Measurements from ENCODE around the gene STK16. TPM values are rescaled to one million over a fixed set of nuclear protein-coding genes. Genes with fewer than 3 reads are reported as not detected.
A peak's percentile ranks its signal among the peaks of the same experiment; 100 is the strongest.
"Not testable (repeated sequence)": the region's sequence is repeated elsewhere in the genome, so short reads cannot be mapped to it uniquely, and the experiment has no call there.

Gene STK16, protein sequence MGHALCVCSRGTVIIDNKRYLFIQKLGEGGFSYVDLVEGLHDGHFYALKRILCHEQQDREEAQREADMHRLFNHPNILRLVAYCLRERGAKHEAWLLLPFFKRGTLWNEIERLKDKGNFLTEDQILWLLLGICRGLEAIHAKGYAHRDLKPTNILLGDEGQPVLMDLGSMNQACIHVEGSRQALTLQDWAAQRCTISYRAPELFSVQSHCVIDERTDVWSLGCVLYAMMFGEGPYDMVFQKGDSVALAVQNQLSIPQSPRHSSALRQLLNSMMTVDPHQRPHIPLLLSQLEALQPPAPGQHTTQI
- 10 to 100 TPM; 16.4 to 25.0 TPM for total RNA-seq
- 10 to 100 TPM; 36.3 to 38.7 TPM for polyA plus RNA-seq (ENCODE audit: insufficient read length in 2 of 2)
- long read RNA-seq, donor 1, transcript STK16-204 (8 exons, 2,868 nt) = major isoform, 6 of 23 reads
- long read RNA-seq, donor 1, partial matches to known transcripts = 15 of 23 reads
- long read RNA-seq, donor 1, other reads (novel, unspliced or antisense) = 0 of 23 reads
- long read RNA-seq, donor 2, partial matches to known transcripts = 0 of 3 reads
- long read RNA-seq, donor 2, other reads (novel, unspliced or antisense) = 0 of 3 reads
- long read RNA-seq, donor 3, partial matches to known transcripts = 0 of 4 reads
- long read RNA-seq, donor 3, other reads (novel, unspliced or antisense) = 0 of 4 reads
- long read RNA-seq, donor 4, transcript STK16-204 (8 exons, 2,868 nt) = major isoform, 6 of 27 reads
- long read RNA-seq, donor 4, partial matches to known transcripts = 19 of 27 reads
- long read RNA-seq, donor 4, other reads (novel, unspliced or antisense) = 0 of 27 reads

DNA sequence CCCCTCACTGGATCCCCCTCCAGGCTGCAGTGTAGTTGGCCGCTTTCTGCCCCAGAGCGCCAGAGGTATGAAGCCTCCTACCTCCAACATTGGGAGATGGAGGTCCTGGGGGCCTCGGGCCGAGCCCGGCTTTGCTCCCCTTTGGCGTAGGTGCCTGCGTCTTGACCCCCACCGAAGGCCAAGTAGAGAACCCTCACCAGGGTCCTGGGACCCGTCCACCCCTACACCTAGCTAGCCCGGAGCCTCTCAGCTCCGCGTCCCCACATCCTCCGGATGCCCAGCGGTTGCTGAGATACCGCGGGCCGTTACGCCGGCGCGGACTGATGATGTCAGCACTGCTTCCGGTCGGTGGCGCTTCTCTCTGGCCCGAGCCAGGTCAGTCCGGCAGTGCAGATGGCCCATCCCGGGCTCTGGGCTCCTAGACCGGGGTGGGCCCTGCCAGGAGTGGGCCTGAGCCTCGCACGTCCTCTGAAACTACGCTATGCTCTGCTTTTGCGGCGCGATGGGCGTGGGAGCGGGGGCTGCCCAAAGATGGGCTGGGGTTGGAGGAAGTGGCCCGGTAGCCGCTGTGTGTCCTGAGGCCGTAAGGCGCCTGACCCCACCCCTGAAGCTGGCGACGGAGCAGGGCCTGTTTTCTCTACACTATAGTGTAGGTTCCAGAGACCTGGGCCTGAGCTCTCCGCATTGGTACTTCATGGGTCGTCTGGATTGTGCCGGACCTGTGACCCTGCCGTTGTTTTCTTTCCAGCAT is at the start of gene STK16, which contains the start of gene GLB1L:
TSS of gene STK16 (plus strand) at position 332 of the 751 bp plus-strand sequence. CDS start 521 bp downstream, outside the sequence.
TSS of gene GLB1L (minus strand) at position 297 of the 751 bp plus-strand sequence. CDS start 1,871 bp downstream, outside the sequence.
- Histone ChIP-seq H3K9me3 (ENCODE audit: control insufficient read depth, insufficient read depth, low read length) (no peaks in the 10 kb centered on the region), H3K36me3 (ENCODE audit: control insufficient read depth, insufficient read depth, low read length) (peaks cover 40% of the 10 kb centered on the region), H3K27me3 (ENCODE audit: control insufficient read depth, insufficient read depth, low read length) (no peaks in the 10 kb centered on the region), H3K27ac (ENCODE audit: low read depth, low read length) (peak within 1 kb of the TSS; percentile 90), H3K4me1 (ENCODE audit: control insufficient read depth, insufficient read depth, low read length) (peaks cover 31% of the 10 kb centered on the region), H3K4me3 (ENCODE audit: low read depth, low read length) (peak within 1 kb of the TSS; percentile 96)
- DNase-seq (ENCODE audit: low read depth in 4 of 6, low spot score in 6 of 6) = peak; percentile 85 to 97 (median 90)
- under 1% methylated on average over 46 of the region's 46 CpGs for WGBS (ENCODE audit: insufficient coverage)

DNA sequence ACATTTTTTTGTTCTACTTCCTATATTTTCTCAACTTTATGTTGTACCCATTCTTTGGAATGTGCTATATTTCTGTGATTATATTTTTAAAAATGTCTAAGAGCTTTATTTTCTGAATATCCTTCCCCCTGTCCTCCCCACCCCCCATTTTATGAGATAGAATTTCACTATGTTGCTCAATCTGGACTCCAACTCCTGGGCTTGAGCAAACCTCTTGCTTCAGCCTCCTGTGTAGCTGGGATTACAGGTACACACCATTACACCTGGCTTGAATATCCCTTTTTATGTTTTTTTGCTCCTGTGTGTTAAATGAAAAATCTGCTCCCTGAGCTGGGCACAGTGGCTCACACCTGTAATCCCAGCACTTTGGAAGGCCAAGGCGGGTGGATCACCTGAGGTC is 47.9 kb upstream of the STK16 start:
- DNase-seq (ENCODE audit: low read depth in 4 of 6, low spot score in 6 of 6) = no peak
- Histone ChIP-seq H3K36me3 (ENCODE audit: control insufficient read depth, insufficient read depth, low read length) (no peaks in the 10 kb centered on the region), H3K27ac (ENCODE audit: low read depth, low read length) (no peak overlapping the region), H3K9me3 (ENCODE audit: control insufficient read depth, insufficient read depth, low read length) (no peaks in the 10 kb centered on the region), H3K4me3 (ENCODE audit: low read depth, low read length) (no peak overlapping the region), H3K4me1 (ENCODE audit: control insufficient read depth, insufficient read depth, low read length) (peaks cover 3% of the 10 kb centered on the region), H3K27me3 (ENCODE audit: control insufficient read depth, insufficient read depth, low read length) (no peaks in the 10 kb centered on the region)
- WGBS (ENCODE audit: insufficient coverage) = no CpG with 5 or more reads among the region's 1 CpG

DNA sequence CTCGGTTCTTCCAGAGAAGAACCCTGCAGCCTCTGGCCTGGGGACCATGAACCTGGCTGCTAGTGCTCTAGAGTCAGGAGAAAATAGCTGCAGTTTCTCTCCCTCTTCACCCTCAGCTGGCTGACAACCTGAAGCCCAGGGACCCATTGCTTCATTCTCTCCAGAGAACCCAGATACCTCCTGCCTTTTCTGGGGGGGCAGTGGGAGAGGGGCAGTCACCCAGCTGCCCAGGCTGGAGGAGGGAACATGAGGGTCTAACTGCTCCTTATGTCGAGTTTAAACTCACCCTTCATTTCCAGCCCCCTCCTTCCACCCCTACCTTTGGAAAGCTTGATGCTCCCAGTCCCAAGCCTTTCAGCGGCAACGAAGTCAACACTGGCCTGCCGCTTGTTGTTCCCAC is 46.3 kb upstream of the STK16 start:
- DNase-seq (ENCODE audit: low read depth in 4 of 6, low spot score in 6 of 6) = no peak

DNA sequence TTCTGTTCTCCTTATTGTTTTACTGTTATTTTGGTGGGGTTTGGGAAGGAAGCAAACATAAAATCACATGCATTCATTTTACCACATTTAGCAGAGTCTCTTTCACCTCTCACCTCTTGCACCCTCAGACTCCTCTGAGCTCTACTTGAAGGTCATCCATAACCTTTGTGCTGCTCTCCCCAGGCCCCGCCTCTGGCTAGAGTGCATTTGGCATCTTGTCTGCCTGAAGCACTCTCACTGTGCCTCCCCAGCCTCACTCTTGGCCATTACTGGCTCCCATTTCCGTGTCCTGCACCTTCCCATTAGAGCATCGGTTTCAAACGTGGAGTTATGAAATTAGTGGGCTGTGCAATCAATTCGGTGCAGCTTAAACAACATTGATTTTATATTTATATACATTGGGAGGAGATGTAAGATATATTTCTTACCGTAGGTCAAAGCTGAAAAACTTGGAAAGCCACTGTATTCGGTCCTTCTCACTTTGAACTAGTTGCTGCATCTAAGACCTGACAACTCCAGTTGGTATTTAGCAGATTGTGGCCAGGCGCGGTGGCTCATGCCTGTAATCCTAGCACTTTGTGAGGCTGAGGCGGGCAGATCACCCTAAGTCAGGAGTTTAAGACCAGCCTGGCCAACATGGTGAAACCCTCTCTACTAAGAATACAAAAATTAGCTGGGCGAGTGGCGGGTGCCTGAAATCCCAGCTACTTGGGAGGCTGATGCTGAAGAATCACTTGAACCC is 45.6 kb upstream of the STK16 start:
- Histone ChIP-seq H3K36me3 (ENCODE audit: control insufficient read depth, insufficient read depth, low read length) (no peaks in the 10 kb centered on the region), H3K4me1 (ENCODE audit: control insufficient read depth, insufficient read depth, low read length) (peaks cover 3% of the 10 kb centered on the region), H3K4me3 (ENCODE audit: low read depth, low read length) (no peak overlapping the region), H3K27ac (ENCODE audit: low read depth, low read length) (no peak overlapping the region), H3K9me3 (ENCODE audit: control insufficient read depth, insufficient read depth, low read length) (no peaks in the 10 kb centered on the region), H3K27me3 (ENCODE audit: control insufficient read depth, insufficient read depth, low read length) (no peaks in the 10 kb centered on the region)
- WGBS (ENCODE audit: insufficient coverage) = 85% methylated on average over 5 of the region's 12 CpGs
- no peak for DNase-seq (ENCODE audit: low read depth in 4 of 6, low spot score in 6 of 6)

More for the DNA sequence above, 46.3 kb upstream of the STK16 start:
- no peak overlapping the region for H3K27ac ChIP-seq (ENCODE audit: low read depth, low read length)
- 82% methylated on average over 3 of the region's 5 CpGs for WGBS (ENCODE audit: insufficient coverage)
- no peaks in the 10 kb centered on the region for H3K9me3 ChIP-seq (ENCODE audit: control insufficient read depth, insufficient read depth, low read length)
- no peak overlapping the region for H3K4me3 ChIP-seq (ENCODE audit: low read depth, low read length)
- H3K4me1 ChIP-seq (ENCODE audit: control insufficient read depth, insufficient read depth, low read length) = peaks cover 3% of the 10 kb centered on the region
- H3K27me3 ChIP-seq (ENCODE audit: control insufficient read depth, insufficient read depth, low read length) = no peaks in the 10 kb centered on the region
- H3K36me3 ChIP-seq (ENCODE audit: control insufficient read depth, insufficient read depth, low read length) = no peaks in the 10 kb centered on the region

DNA sequence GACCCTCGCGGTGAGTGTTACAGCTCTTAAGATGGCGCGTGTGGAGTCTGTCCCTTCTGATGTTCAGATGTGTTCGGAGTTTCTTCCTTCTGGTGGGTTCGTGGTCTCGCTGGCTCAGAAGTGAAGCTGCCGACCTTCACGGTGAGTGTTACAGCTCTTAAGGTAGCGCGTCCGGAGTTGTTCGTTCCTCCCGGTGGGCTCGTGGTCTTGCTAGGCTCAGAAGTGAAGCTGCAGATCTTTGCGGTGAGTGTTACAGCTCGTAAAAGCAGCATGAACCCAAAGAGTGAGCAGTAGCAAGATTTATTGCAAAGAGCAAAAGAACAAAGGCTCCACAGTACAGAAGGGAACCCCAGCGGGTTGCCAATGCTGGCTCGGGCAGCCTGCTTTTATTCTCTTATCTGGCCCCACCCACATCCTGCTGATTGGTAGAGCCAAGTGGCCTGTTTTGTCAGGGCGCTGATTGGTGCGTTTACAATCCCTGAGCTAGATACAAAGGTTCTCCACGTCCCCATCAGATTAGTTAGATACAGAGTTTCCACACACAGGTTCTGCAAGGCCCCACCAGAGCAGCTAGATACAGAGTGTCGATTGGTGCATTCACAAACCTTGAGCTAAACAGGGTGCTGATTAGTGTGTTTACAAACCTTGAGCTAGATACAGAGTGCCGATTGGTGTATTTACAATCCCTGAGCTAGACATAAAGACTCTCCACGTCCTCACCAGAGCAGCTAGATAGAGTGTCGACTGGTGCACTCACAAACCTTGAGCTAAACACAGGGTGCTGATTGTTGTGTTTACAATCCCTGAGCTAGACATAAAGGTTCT is 44.6 kb upstream of the STK16 start:
- DNase-seq (ENCODE audit: low read depth in 4 of 6, low spot score in 6 of 6) = peak in 2 of 6 donors; percentile 18 to 50
- H3K27ac ChIP-seq (ENCODE audit: low read depth, low read length); H3K9me3 ChIP-seq (ENCODE audit: control insufficient read depth, insufficient read depth, low read length); H3K36me3 ChIP-seq (ENCODE audit: control insufficient read depth, insufficient read depth, low read length); H3K4me3 ChIP-seq (ENCODE audit: low read depth, low read length); H3K4me1 ChIP-seq (ENCODE audit: control insufficient read depth, insufficient read depth, low read length); H3K27me3 ChIP-seq (ENCODE audit: control insufficient read depth, insufficient read depth, low read length): not testable (repeated sequence)
- 32% methylated on average over 19 of the region's 26 CpGs for WGBS (ENCODE audit: insufficient coverage)

DNA sequence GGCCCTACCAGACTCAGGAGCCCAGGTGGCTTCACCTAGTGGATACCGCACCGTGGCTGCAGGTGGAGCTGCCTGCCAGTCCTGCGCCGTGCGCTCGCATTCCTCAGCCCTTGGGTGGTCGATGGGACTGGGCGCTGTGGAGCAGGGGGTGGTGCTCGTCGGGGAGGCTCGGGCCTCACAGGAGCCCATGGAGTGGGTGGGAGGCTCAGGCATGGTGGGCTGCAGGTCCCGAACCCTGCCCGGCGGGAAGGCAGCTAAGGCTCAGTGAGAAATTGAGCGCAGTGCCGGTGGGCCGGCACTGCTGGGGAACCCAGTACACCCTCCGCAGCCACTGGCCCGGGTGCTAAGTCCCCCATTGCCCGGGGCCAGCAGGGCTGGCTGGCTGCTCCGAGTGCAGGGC is 43.9 kb upstream of the STK16 start:
- H3K4me1 ChIP-seq (ENCODE audit: control insufficient read depth, insufficient read depth, low read length); DNase-seq (ENCODE audit: low read depth in 4 of 6, low spot score in 6 of 6); H3K27me3 ChIP-seq (ENCODE audit: control insufficient read depth, insufficient read depth, low read length); H3K36me3 ChIP-seq (ENCODE audit: control insufficient read depth, insufficient read depth, low read length); H3K9me3 ChIP-seq (ENCODE audit: control insufficient read depth, insufficient read depth, low read length); H3K27ac ChIP-seq (ENCODE audit: low read depth, low read length); H3K4me3 ChIP-seq (ENCODE audit: low read depth, low read length): not testable (repeated sequence)
- 88% methylated on average over 12 of the region's 21 CpGs for WGBS (ENCODE audit: insufficient coverage)

DNA sequence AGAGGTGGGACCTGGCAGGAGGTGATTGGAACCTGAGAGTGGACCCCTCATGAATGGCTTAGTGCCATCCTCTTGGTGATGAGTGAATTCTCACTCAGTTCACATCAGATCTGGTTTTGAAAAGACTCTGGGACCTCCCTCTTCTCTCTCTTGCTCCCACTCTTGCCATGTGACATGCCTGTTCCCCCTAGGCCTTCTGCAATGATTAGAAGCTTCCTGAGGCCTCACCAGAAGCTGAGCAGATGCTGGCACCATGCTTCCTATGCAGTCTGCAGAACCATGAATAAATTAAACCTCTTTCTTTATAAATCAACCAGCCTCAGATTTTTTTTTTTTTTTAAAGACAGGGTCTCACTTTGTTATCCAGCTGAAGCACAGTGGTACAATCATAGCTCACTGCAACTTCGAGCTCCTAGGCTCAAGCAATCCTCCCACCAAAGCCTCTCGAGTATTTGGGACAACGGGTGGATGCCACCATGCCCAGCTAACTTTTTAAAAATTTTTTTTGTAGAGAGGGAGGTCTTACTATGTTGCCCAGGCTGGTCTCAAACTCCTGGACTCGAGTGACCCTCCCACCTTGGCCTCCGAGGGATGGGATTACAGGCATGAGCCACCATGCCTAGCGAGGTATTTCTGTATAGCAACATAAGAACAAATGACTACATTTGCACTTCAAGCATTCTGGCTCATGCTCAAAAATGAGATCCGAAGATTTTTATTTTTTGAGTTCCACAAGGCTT is 40.7 kb upstream of the STK16 start:
- Histone ChIP-seq H3K36me3 (ENCODE audit: control insufficient read depth, insufficient read depth, low read length) (peaks cover 13% of the 10 kb centered on the region), H3K27ac (ENCODE audit: low read depth, low read length) (no peak overlapping the region), H3K27me3 (ENCODE audit: control insufficient read depth, insufficient read depth, low read length) (no peaks in the 10 kb centered on the region), H3K4me1 (ENCODE audit: control insufficient read depth, insufficient read depth, low read length) (peaks cover 20% of the 10 kb centered on the region), H3K9me3 (ENCODE audit: control insufficient read depth, insufficient read depth, low read length) (no peaks in the 10 kb centered on the region), H3K4me3 (ENCODE audit: low read depth, low read length) (no peak overlapping the region)
- DNase-seq (ENCODE audit: low read depth in 4 of 6, low spot score in 6 of 6) = no peak
- 100% methylated on average over 3 of the region's 7 CpGs for WGBS (ENCODE audit: insufficient coverage)

DNA sequence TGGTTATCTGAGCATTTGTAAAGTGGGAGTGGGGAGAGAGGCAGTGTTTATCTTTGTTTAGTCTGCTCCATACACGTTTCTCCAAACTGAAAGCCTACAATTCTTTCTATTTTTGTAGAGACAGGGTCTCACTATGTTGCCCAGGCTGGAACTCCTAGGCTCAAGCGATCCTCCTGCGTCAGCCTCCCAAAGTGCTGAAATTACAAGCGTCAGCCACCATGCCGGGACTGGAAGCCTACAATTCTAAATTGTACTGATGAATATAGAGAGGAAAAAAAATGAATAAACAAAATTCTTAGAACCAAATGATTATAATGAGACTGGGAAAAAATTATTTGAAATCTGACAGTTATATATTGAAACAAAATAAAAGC is 40.1 kb upstream of the STK16 start:
- H3K4me3 ChIP-seq (ENCODE audit: low read depth, low read length) = no peak overlapping the region
- no peak for DNase-seq (ENCODE audit: low read depth in 4 of 6, low spot score in 6 of 6)
- 80% methylated on average over 1 of the region's 5 CpGs for WGBS (ENCODE audit: insufficient coverage)
- H3K36me3 ChIP-seq (ENCODE audit: control insufficient read depth, insufficient read depth, low read length) = peaks cover 17% of the 10 kb centered on the region
- H3K4me1 ChIP-seq (ENCODE audit: control insufficient read depth, insufficient read depth, low read length) = peaks cover 20% of the 10 kb centered on the region
- no peaks in the 10 kb centered on the region for H3K9me3 ChIP-seq (ENCODE audit: control insufficient read depth, insufficient read depth, low read length)
- H3K27me3 ChIP-seq (ENCODE audit: control insufficient read depth, insufficient read depth, low read length) = no peaks in the 10 kb centered on the region
- no peak overlapping the region for H3K27ac ChIP-seq (ENCODE audit: low read depth, low read length)

All from spinal cord (tissue), 10 donors.